CD4-positive, alpha-beta T cell (primary cell): ENCODE measurements around the gene TXNDC5. TPM values are rescaled to one million over a fixed set of nuclear protein-coding genes. Genes with fewer than 3 reads are reported as not detected.

Experiments
- ATAC-seq: fragments of 200-7000 bp; cut with Tn5 transposase; one replicate; pipeline ENCODE4 v1.10.0; 2022; ENCODE audit warnings: mild to moderate bottlenecking; ENCODE audit not compliant: poor library complexity
- CTCF ChIA-PET: fragments of 350-600 bp; sonication (Branson Sonifier 250); formaldehyde crosslinking; loops from one replicate; lab custom pipeline; 2021; ENCODE audit warnings: antibody characterized with exemption, inconsistent platforms; lab: Charles Lee
- POLR2A ChIA-PET: fragments of 350-600 bp; sonication (Branson Sonifier 250); formaldehyde crosslinking; loops from one replicate; lab custom pipeline; 2021; ENCODE audit warnings: antibody characterized with exemption, inconsistent platforms; lab: Charles Lee
- DNase-seq, 14 experiments: peaks; one replicate each; pipeline ENCODE4 v3.0.0-alpha.2; 2013 to 2020; ENCODE audit warnings: mixed read lengths in 2 of 14
- H3K27ac ChIP-seq, 2 donors: one replicate each; pipeline versions ENCODE4 v1.5.1 to v1.7.0; 2013; ENCODE audit warnings: low read length in 2 of 2, low read depth in 1 of 2, mild to moderate bottlenecking in 1 of 2
- H3K27me3 ChIP-seq, 2 experiments: 1 replicate in 1 of 2; 2 replicates in 1 of 2; pipeline versions ENCODE4 v1.6.1 to v1.7.0; 2013; ENCODE audit warnings: low read length in 2 of 2, control low read depth in 1 of 2, mild to moderate bottlenecking in 1 of 2, moderate library complexity in 1 of 2; ENCODE audit not compliant: insufficient read depth in 2 of 2, control insufficient read depth in 1 of 2
- H3K36me3 ChIP-seq: one replicate; pipeline ENCODE4 v1.6.1; 2013; ENCODE audit warnings: low read length, control low read depth; ENCODE audit not compliant: insufficient read depth
- H3K4me1 ChIP-seq: one replicate; pipeline ENCODE4 v1.6.1; 2013; ENCODE audit warnings: low read length, control low read depth; ENCODE audit not compliant: insufficient read depth
- H3K4me3 ChIP-seq: one replicate; pipeline ENCODE4 v1.5.1; 2013; ENCODE audit warnings: mild to moderate bottlenecking, low read length, moderate library complexity
- H3K9me3 ChIP-seq, 2 experiments: 1 replicate in 1 of 2; 2 replicates in 1 of 2; pipeline versions ENCODE4 v1.6.1 to v1.7.0; 2013; ENCODE audit warnings: low read length in 2 of 2, mild to moderate bottlenecking in 2 of 2, control low read depth in 1 of 2, moderate library complexity in 1 of 2; ENCODE audit not compliant: control insufficient read depth in 1 of 2, insufficient read depth in 1 of 2
- H3K27ac Mint-ChIP-seq: one replicate; pipeline ENCODE4 v1.8.0; 2020; ENCODE audit warnings: mixed read lengths
- H3K27me3 Mint-ChIP-seq: one replicate; pipeline ENCODE4 v1.8.0; 2021; ENCODE audit warnings: mixed read lengths
- H3K36me3 Mint-ChIP-seq: one replicate; pipeline ENCODE4 v1.8.0; 2021; ENCODE audit warnings: low read depth, mixed read lengths
- H3K4me1 Mint-ChIP-seq: one replicate; pipeline ENCODE4 v1.8.0; 2021; ENCODE audit warnings: low read depth, mixed read lengths
- H3K4me3 Mint-ChIP-seq: one replicate; pipeline ENCODE4 v1.8.0; 2020; ENCODE audit warnings: mild to moderate bottlenecking, mixed read lengths
- H3K9me3 Mint-ChIP-seq: one replicate; pipeline ENCODE4 v1.8.0; 2020; ENCODE audit warnings: mixed read lengths
- intact Hi-C, 2 experiments: fragments of 100-400 bp; cut with DNase I in 1 of 2; cut with micrococcal nuclease in 1 of 2; formaldehyde crosslinking; loops; one replicate each; pipeline versions ENCODE4 v1.15.1 to v1.9.0; 2023 to 2025; cut with DNase I, micrococcal nuclease
- total RNA-seq, 174 experiments: library from RNA in 2 of 174; stranded (reverse) in 2 of 174; gene quantifications; one replicate each; pipeline ENCODE4 v1.2.3 and lab custom pipeline; 2021 to 2026
- TF ChIP-seq, protein P1 (sequence below): fragments of 200-600 bp; IDR thresholded peaks from one replicate; pipeline ENCODE4 v1.8.0; 2022; ENCODE audit warnings: antibody characterized with exemption, mild to moderate bottlenecking

Gene TXNDC5
- total RNA-seq, 2 experiments from 2014 or later, result 4.2 to 7.8 TPM

DNA sequence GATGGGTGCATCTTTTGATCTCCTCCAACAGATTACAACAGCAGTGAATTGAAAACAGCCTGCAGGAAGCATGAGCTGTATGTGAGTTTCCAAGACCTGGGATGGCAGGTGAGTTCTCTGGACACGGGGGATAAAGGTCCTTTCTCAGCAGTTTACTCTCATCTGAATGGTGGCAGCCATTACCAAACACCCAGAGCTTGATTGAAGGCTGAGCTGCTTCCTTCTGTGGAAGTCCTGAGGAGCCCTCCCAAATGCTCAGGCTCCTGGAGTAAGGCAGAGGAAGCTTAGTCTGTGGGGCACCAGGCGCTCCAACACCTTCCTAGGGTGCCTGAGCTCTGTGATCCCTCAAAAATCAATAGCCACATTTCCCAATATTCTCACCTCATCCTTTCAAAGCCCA is 31.5 kb downstream of the TXNDC5 start:
- no peak overlapping the region for H3K27ac Mint-ChIP-seq
- Histone ChIP-seq H3K4me1 (no peaks in the 10 kb centered on the region), H3K4me3 (no peak overlapping the region), H3K36me3 (peaks cover 27% of the 10 kb centered on the region), H3K27me3 (no peaks in the 10 kb centered on the region), H3K9me3 (peaks cover 0 to 6% of the 10 kb centered on the region in 2 experiments), H3K27ac (no peak overlapping the region)
- H3K36me3 Mint-ChIP-seq, result peaks cover 35% of the 10 kb centered on the region
- TF ChIP-seq, protein P1, sequence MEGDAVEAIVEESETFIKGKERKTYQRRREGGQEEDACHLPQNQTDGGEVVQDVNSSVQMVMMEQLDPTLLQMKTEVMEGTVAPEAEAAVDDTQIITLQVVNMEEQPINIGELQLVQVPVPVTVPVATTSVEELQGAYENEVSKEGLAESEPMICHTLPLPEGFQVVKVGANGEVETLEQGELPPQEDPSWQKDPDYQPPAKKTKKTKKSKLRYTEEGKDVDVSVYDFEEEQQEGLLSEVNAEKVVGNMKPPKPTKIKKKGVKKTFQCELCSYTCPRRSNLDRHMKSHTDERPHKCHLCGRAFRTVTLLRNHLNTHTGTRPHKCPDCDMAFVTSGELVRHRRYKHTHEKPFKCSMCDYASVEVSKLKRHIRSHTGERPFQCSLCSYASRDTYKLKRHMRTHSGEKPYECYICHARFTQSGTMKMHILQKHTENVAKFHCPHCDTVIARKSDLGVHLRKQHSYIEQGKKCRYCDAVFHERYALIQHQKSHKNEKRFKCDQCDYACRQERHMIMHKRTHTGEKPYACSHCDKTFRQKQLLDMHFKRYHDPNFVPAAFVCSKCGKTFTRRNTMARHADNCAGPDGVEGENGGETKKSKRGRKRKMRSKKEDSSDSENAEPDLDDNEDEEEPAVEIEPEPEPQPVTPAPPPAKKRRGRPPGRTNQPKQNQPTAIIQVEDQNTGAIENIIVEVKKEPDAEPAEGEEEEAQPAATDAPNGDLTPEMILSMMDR, result no peak
- no peaks in the 10 kb centered on the region for H3K4me1 Mint-ChIP-seq
- POLR2A ChIA-PET, result no interaction called here
- CTCF ChIA-PET, result no interaction called here
- no peaks in the 10 kb centered on the region for H3K9me3 Mint-ChIP-seq
- DNase-seq (no peak), ATAC-seq (no peak)
- no peak overlapping the region for H3K4me3 Mint-ChIP-seq
- H3K27me3 Mint-ChIP-seq, result no peaks in the 10 kb centered on the region
- intact Hi-C loops, result no loop called here

DNA sequence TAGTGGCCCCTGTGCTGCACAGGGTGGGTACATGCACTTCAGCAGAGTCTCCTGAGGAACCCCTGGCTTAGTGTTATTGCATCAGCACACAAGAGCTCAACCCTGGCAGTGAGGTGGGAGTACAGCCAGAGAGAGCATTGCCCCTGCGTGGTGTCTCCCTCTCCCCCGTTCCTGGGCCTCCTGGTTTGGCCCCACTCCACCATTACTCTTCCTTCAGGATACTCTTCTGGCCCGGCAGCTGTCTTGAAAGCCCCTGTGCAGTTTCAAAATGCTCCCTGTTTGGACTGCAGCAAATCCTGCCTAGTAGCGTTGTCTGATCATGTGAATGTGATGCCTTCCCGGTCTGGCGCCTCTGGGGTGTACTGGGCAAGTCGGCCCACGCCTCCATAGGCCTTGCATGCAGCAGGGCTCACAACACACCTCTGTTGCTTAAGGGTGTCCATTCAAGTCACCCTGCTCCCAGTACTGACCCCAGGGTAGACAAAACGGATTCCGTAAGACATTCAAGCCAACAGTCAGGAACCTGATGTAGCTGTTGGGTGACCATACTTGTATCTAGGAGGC is 32.1 kb downstream of the TXNDC5 start:
- TF ChIP-seq, protein P1, result no peak
- DNase-seq (no peak), ATAC-seq (no peak)
- H3K4me1 Mint-ChIP-seq, result no peaks in the 10 kb centered on the region
- Histone ChIP-seq H3K4me1 (no peaks in the 10 kb centered on the region), H3K36me3 (peaks cover 22% of the 10 kb centered on the region), H3K27ac (no peak overlapping the region), H3K27me3 (no peaks in the 10 kb centered on the region), H3K4me3 (no peak overlapping the region), H3K9me3 (peaks cover under 1 to 6% of the 10 kb centered on the region in 2 experiments)
- H3K27ac Mint-ChIP-seq, result no peak overlapping the region
- peaks cover 3% of the 10 kb centered on the region for H3K9me3 Mint-ChIP-seq
- ChIA-PET CTCF (no interaction called here), POLR2A (no interaction called here)
- intact Hi-C loops, result no loop called here
- peaks cover 30% of the 10 kb centered on the region for H3K36me3 Mint-ChIP-seq
- no peaks in the 10 kb centered on the region for H3K27me3 Mint-ChIP-seq
- H3K4me3 Mint-ChIP-seq, result no peak overlapping the region

DNA sequence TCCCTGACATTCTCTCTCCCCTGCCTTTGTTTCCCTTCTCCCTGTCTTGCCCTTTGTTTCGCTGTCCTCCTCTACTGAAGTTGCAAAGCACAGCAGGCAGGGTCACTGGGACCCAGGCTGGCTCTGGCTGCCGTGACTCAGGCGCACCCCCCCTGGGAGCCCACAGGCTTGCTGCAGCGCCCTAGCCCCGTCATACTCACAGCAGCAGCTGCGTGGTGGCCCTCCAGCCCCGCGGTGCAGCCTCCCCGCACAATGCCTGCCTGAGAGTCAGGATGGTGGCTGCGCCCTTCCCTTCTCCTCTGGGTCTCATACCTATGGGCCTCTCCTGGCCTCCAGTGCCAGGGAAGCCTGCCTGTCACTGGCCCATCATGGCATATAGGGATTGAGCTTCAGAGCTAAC is 41.7 kb downstream of the TXNDC5 start:
- Histone ChIP-seq H3K36me3 (no peaks in the 10 kb centered on the region), H3K27ac (no peak overlapping the region), H3K4me3 (no peak overlapping the region), H3K27me3 (peaks cover 0 to 2% of the 10 kb centered on the region in 2 experiments), H3K9me3 (peaks cover 10 to 14% of the 10 kb centered on the region in 2 experiments), H3K4me1 (no peaks in the 10 kb centered on the region)
- Mint-ChIP-seq H3K36me3 (no peaks in the 10 kb centered on the region), H3K4me1 (no peaks in the 10 kb centered on the region), H3K9me3 (peaks cover 2% of the 10 kb centered on the region), H3K27me3 (peaks cover 10% of the 10 kb centered on the region), H3K4me3 (no peak overlapping the region), H3K27ac (no peak overlapping the region)
- ChIA-PET POLR2A (no interaction called here), CTCF (no interaction called here)
- TF ChIP-seq, protein P1, result no peak
- ATAC-seq, result no peak
- DNase-seq, result no peak
- intact Hi-C loops, result no loop called here
